SK-N-SH (cell line): ENCODE measurements around the gene CDC42SE2. TPM values are rescaled to one million over a fixed set of nuclear protein-coding genes. Genes with fewer than 3 reads are reported as not detected.

Experiments
- CTCF ChIA-PET: fragments of 300-600, 350-600 bp; formaldehyde crosslinking; extraction: SDS; loops from one replicate; lab custom pipeline; 2021; lab: Yijun Ruan, JAX
- POLR2A ChIA-PET: fragments of 350-600 bp; sonication (Branson Sonifier 250); formaldehyde crosslinking; extraction: SDS; loops from one replicate; lab custom pipeline; 2020; ENCODE audit warnings: antibody characterized with exemption, inconsistent platforms; lab: Yijun Ruan, JAX
- DNase-seq: peaks from one replicate; pipeline ENCODE4 v3.0.0; 2012
- H2AFZ ChIP-seq: fragments of 200-600 bp; sonication (generic); 2 replicates; pipeline ENCODE4 v1.8.1; 2016; ENCODE audit warnings: antibody characterized with exemption, mild to moderate bottlenecking, low read depth
- H3F3A ChIP-seq: fragments of 200-600 bp; sonication (generic); replicated peaks from 2 replicates; pipeline ENCODE3; 2016; ENCODE audit warnings: antibody characterized with exemption, mild to moderate bottlenecking; ENCODE audit not compliant: insufficient read depth
- H3K27ac ChIP-seq, 2 experiments: fragments of 200-500 bp in 1 of 2; fragments of 200-600 bp in 1 of 2; sonication (Bioruptor generic) in 1 of 2; sonication (generic), shearing (Covaris generic) in 1 of 2; 2 replicates each; pipeline versions ENCODE4 v1.5.1 to v1.6.1; 2014 to 2016; ENCODE audit warnings: low read depth in 2 of 2, inconsistent platforms in 1 of 2, low read length in 1 of 2, mild to moderate bottlenecking in 1 of 2, mixed read lengths in 1 of 2
- H3K27me3 ChIP-seq: fragments of 200-600 bp; sonication (generic), shearing (Covaris generic); 2 replicates; pipeline ENCODE4 v1.6.1; 2016; ENCODE audit warnings: mixed run types; ENCODE audit not compliant: insufficient read depth
- H3K36me3 ChIP-seq, 2 experiments: fragments of 200-500 bp in 1 of 2; fragments of 200-600 bp in 1 of 2; sonication (Bioruptor generic) in 1 of 2; sonication (generic) in 1 of 2; replicated peaks in 1 of 2; 2 replicates each; pipeline versions ENCODE3 to v1.5.1; 2014 to 2016; ENCODE audit warnings: low read length in 1 of 2, mild to moderate bottlenecking in 1 of 2; ENCODE audit not compliant: insufficient read depth in 2 of 2, control insufficient read depth in 1 of 2
- H3K4me1 ChIP-seq, 2 experiments: fragments of 200-500 bp in 1 of 2; fragments of 200-600 bp in 1 of 2; sonication (Bioruptor generic) in 1 of 2; sonication (generic), shearing (Covaris generic) in 1 of 2; 2 replicates each; pipeline versions ENCODE4 v1.5.1 to v1.6.1; 2014 to 2016; ENCODE audit warnings: low read depth in 1 of 2, low read length in 1 of 2, mixed run types in 1 of 2; ENCODE audit not compliant: insufficient read depth in 2 of 2, control insufficient read depth in 1 of 2
- H3K4me2 ChIP-seq: fragments of 200-600 bp; sonication (generic), shearing (Covaris generic); 2 replicates; pipeline ENCODE4 v1.6.1; 2017; ENCODE audit warnings: mixed run types
- H3K4me3 ChIP-seq, 2 experiments: fragments of 200-500 bp in 1 of 2; fragments of 200-600 bp in 1 of 2; sonication (Bioruptor generic) in 1 of 2; sonication (generic), shearing (Covaris generic) in 1 of 2; 2 replicates each; pipeline versions ENCODE4 v1.5.1 to v1.8.1; 2014 to 2016; ENCODE audit warnings: low read depth in 2 of 2, inconsistent platforms in 1 of 2, low read length in 1 of 2, mild to moderate bottlenecking in 1 of 2, mixed read lengths in 1 of 2, moderate library complexity in 1 of 2
- H3K79me2 ChIP-seq: fragments of 200-600 bp; sonication (generic); 2 replicates; pipeline ENCODE4 v1.8.1; 2017; ENCODE audit warnings: mild to moderate bottlenecking; ENCODE audit not compliant: insufficient read depth
- H3K9ac ChIP-seq: fragments of 200-600 bp; sonication (generic); 2 replicates; pipeline ENCODE4 v1.6.1; 2017; ENCODE audit warnings: mixed run types
- H3K9me2 ChIP-seq: fragments of 200-600 bp; sonication (generic); 2 replicates; pipeline ENCODE4 v1.6.1; 2017; ENCODE audit warnings: mixed run types
- H3K9me3 ChIP-seq: fragments of 200-600 bp; sonication (generic); 2 replicates; pipeline ENCODE4 v1.6.1; 2017; ENCODE audit warnings: mixed run types, mild to moderate bottlenecking, moderate library complexity
- H4K20me1 ChIP-seq: fragments of 200-600 bp; sonication (generic); 2 replicates; pipeline ENCODE4 v1.6.1; 2017; ENCODE audit warnings: mild to moderate bottlenecking, mixed run types; ENCODE audit not compliant: insufficient read depth
- CHD2 ChIP-seq: fragments of 150-350 bp; IDR thresholded peaks from 2 replicates; pipeline ENCODE4 v1.6.1; 2018; ENCODE audit warnings: low read length; ENCODE audit not compliant: partially characterized antibody
- ELF1 ChIP-seq: IDR thresholded peaks from 2 replicates; pipeline ENCODE4 v1.4.0; 2012
- EP300 ChIP-seq, 2 experiments: IDR thresholded peaks; 2 replicates each; pipeline versions ENCODE4 v1.4.0 to v1.6.1; 2012; ENCODE audit warnings: borderline replicate concordance in 1 of 2, low read depth in 1 of 2, low read length in 1 of 2
- EZH2phosphoT487 ChIP-seq: fragments of 200-600 bp; sonication (generic); IDR thresholded peaks from 2 replicates; pipeline ENCODE4 v1.6.1; 2017; ENCODE audit warnings: low read depth, mixed run types, mild to moderate bottlenecking, antibody characterized with exemption, moderate library complexity, borderline replicate concordance
- FOSL2 ChIP-seq: IDR thresholded peaks from 2 replicates; pipeline ENCODE4 v1.4.0; 2012; ENCODE audit warnings: low read depth, mild to moderate bottlenecking, moderate library complexity, borderline replicate concordance
- FOXJ3 ChIP-seq: sonication (generic); formaldehyde crosslinking; IDR thresholded peaks from 2 replicates; pipeline ENCODE4 v1.5.1; 2020; ENCODE audit warnings: mild to moderate bottlenecking, missing genetic modification reagents
- FOXM1 ChIP-seq: IDR thresholded peaks from 2 replicates; pipeline ENCODE4 v1.4.0; 2012; ENCODE audit warnings: low read depth, mild to moderate bottlenecking
- GABPA ChIP-seq: IDR thresholded peaks from 2 replicates; pipeline ENCODE4 v1.4.0; 2012; ENCODE audit warnings: low read depth, mild to moderate bottlenecking
- GATA2 ChIP-seq: sonication (generic); formaldehyde crosslinking; IDR thresholded peaks from 2 replicates; pipeline ENCODE4 v1.5.0; 2020; ENCODE audit warnings: mild to moderate bottlenecking, missing genetic modification reagents
- NRF1 ChIP-seq: IDR thresholded peaks from 2 replicates; pipeline ENCODE4 v1.6.1; 2012; ENCODE audit warnings: low read depth, mild to moderate bottlenecking, low read length
- RAD21 ChIP-seq: IDR thresholded peaks from 2 replicates; pipeline ENCODE4 v1.6.1; 2012; ENCODE audit warnings: mild to moderate bottlenecking, low read length
- RFX5 ChIP-seq: IDR thresholded peaks from 2 replicates; pipeline ENCODE4 v1.6.1; 2012; ENCODE audit warnings: mild to moderate bottlenecking, improper control_type of control experiment, low read length
- TAF1 ChIP-seq: IDR thresholded peaks from 2 replicates; pipeline ENCODE4 v1.6.1; 2012; ENCODE audit warnings: low read depth, mild to moderate bottlenecking, low read length, moderate library complexity, borderline replicate concordance
- TEAD4 ChIP-seq: IDR thresholded peaks from 2 replicates; pipeline ENCODE4 v1.4.0; 2012; ENCODE audit warnings: mild to moderate bottlenecking, borderline replicate concordance; ENCODE audit not compliant: insufficient read depth
- WGBS: methylation state at CpG from one replicate; pipeline ENCODE4 v1.1.6; 2017; ENCODE audit warnings: low lambda C conversion rate; 5-methylcytosine and 5-hydroxymethylcytosine counted together
- polyA plus RNA-seq, 3 experiments: library from polyadenylated mRNA; depleted of rRNA; stranded (reverse); fragments of >200 nt; gene quantifications; 2 replicates each; pipeline ENCODE4 v1.2.3, GENCODE V29; 2012
- TF ChIP-seq, protein P1 (sequence below): IDR thresholded peaks from 2 replicates; pipeline ENCODE4 v1.4.0; 2012; ENCODE audit warnings: low read depth
- TF ChIP-seq, protein P2 (sequence below): fragments of 150-350 bp; IDR thresholded peaks from 2 replicates; pipeline ENCODE4 v1.6.1; 2016; ENCODE audit warnings: mild to moderate bottlenecking, low read depth, low read length
- TF ChIP-seq, protein P3 (sequence below): fragments of 200-600 bp; sonication (generic); IDR thresholded peaks from 2 replicates; pipeline ENCODE4 v1.6.1; 2017; ENCODE audit warnings: antibody characterized with exemption, mild to moderate bottlenecking, moderate library complexity
- TF ChIP-seq, protein P4 (sequence below): IDR thresholded peaks from 2 replicates; pipeline ENCODE4; 2012

The CDC42SE2 gene
- polyA plus RNA-seq, 1 of the 3 experiments (the other 2 are of a cell fraction): 8.6 TPM

DNA sequence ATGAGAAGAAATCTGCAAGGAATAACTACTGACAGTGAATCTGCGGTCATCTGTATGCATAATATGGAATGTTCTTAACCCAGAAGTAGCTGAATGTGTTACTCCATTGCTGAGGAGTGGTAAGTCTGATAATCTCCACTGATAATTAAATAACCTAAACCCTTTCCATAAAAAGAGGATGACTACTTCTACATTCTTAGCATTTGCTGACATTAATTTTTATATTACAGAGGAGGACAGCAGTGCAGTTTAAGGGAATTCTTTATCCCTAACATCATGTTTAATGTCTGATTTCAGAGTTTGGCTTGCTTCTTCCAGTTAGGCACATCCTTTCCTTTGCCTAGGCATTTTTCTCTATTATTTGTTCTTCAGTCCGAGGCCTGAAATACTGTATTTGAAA, 52.2 kb downstream of the CDC42SE2 start:
- WGBS: 94% methylated on average over 2 of the region's 2 CpGs

DNA sequence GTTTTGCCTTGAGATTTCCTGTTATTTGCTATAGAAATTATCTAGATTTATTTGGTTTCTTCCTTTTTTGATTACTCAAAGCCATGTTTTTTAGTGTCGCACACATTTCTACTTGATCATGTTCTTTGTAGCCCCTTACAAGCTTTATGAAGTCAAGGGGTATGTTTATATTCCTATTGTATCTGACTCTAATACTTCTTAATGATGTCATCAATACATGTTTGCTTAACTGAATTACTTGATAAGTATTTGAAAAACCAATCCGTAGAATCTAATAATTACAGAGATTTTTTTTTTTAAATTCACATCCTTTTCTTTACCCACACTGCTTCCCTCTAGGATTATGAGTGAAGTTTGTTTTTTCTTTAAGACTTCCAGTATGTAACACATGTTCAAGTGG, 53.0 kb downstream of the CDC42SE2 start:
- H3K4me3 ChIP-seq: no peak overlapping the region
- DNase-seq: no peak
- ChIA-PET POLR2A (no interaction called here), CTCF (no interaction called here)
- H3K4me1 ChIP-seq: peaks cover 0 to 8% of the 10 kb centered on the region in 2 experiments; a peak in 3 of 4 replicates
- H3K79me2 ChIP-seq: peaks cover 87% of the 10 kb centered on the region
- peaks cover 0 to 7% of the 10 kb centered on the region in 2 experiments for H3K36me3 ChIP-seq
- no peak overlapping the region for H3K27ac ChIP-seq
- 96% methylated on average over 2 of the region's 2 CpGs for WGBS
- H3K9me2 ChIP-seq: no peaks in the 10 kb centered on the region
- H3K27me3 ChIP-seq: no peaks in the 10 kb centered on the region
- H3K9me3 ChIP-seq: no peaks in the 10 kb centered on the region
- H3K9ac ChIP-seq: no peak overlapping the region
- H4K20me1 ChIP-seq: peaks cover 15% of the 10 kb centered on the region
- no peak overlapping the region for H2AFZ ChIP-seq
- peaks cover 5% of the 10 kb centered on the region for H3F3A ChIP-seq
- no peak overlapping the region for H3K4me2 ChIP-seq
- TF ChIP-seq EZH2phosphoT487 (no peak), EP300 (IDR thresholded peaks at IDR 0.05; ENCODE audit: borderline replicate concordance in 1 of 2, low read depth in 1 of 2, low read length in 1 of 2) (no peak), GABPA (no peak), FOSL2 (no peak), TEAD4 (no peak), NRF1 (no peak), RAD21 (no peak), ELF1 (no peak), GATA2 (CRISPR knock-in tag) (no peak)
- TF ChIP-seq, protein P1, sequence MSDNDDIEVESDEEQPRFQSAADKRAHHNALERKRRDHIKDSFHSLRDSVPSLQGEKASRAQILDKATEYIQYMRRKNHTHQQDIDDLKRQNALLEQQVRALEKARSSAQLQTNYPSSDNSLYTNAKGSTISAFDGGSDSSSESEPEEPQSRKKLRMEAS: no peak
- TF ChIP-seq, protein P2, sequence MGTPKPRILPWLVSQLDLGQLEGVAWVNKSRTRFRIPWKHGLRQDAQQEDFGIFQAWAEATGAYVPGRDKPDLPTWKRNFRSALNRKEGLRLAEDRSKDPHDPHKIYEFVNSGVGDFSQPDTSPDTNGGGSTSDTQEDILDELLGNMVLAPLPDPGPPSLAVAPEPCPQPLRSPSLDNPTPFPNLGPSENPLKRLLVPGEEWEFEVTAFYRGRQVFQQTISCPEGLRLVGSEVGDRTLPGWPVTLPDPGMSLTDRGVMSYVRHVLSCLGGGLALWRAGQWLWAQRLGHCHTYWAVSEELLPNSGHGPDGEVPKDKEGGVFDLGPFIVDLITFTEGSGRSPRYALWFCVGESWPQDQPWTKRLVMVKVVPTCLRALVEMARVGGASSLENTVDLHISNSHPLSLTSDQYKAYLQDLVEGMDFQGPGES: no peak
- TF ChIP-seq, protein P3, sequence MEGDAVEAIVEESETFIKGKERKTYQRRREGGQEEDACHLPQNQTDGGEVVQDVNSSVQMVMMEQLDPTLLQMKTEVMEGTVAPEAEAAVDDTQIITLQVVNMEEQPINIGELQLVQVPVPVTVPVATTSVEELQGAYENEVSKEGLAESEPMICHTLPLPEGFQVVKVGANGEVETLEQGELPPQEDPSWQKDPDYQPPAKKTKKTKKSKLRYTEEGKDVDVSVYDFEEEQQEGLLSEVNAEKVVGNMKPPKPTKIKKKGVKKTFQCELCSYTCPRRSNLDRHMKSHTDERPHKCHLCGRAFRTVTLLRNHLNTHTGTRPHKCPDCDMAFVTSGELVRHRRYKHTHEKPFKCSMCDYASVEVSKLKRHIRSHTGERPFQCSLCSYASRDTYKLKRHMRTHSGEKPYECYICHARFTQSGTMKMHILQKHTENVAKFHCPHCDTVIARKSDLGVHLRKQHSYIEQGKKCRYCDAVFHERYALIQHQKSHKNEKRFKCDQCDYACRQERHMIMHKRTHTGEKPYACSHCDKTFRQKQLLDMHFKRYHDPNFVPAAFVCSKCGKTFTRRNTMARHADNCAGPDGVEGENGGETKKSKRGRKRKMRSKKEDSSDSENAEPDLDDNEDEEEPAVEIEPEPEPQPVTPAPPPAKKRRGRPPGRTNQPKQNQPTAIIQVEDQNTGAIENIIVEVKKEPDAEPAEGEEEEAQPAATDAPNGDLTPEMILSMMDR: no peak

More for the DNA sequence above, 52.2 kb downstream of the CDC42SE2 start:
- H3K27ac ChIP-seq: no peak overlapping the region
- H3K9me3 ChIP-seq: no peaks in the 10 kb centered on the region
- peaks cover 15% of the 10 kb centered on the region for H4K20me1 ChIP-seq
- H3K4me3 ChIP-seq: no peak overlapping the region
- H2AFZ ChIP-seq: no peak overlapping the region
- TF ChIP-seq FOXM1 (no peak), NRF1 (no peak), FOSL2 (no peak), RFX5 (no peak), TAF1 (no peak), FOXJ3 (no peak), CHD2 (no peak), EP300 (IDR thresholded peaks at IDR 0.05; ENCODE audit: borderline replicate concordance in 1 of 2, low read depth in 1 of 2, low read length in 1 of 2) (no peak), ELF1 (no peak)
- TF ChIP-seq, protein P4, sequence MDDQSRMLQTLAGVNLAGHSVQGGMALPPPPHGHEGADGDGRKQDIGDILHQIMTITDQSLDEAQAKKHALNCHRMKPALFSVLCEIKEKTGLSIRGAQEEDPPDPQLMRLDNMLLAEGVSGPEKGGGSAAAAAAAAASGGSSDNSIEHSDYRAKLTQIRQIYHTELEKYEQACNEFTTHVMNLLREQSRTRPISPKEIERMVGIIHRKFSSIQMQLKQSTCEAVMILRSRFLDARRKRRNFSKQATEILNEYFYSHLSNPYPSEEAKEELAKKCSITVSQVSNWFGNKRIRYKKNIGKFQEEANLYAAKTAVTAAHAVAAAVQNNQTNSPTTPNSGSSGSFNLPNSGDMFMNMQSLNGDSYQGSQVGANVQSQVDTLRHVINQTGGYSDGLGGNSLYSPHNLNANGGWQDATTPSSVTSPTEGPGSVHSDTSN: no peak
- TF ChIP-seq, protein P3: no peak
- TF ChIP-seq, protein P2: no peak
- no peaks in the 10 kb centered on the region for H3K27me3 ChIP-seq
- POLR2A ChIA-PET: no interaction called here
- H3K4me1 ChIP-seq: peaks cover 0 to 8% of the 10 kb centered on the region in 2 experiments; a peak in 3 of 4 replicates
- DNase-seq: no peak
- H3F3A ChIP-seq: peaks cover 3% of the 10 kb centered on the region
- no peaks in the 10 kb centered on the region for H3K9me2 ChIP-seq
- no peak overlapping the region for H3K9ac ChIP-seq
- H3K79me2 ChIP-seq: peaks cover 89% of the 10 kb centered on the region
- peaks cover 0 to 3% of the 10 kb centered on the region in 2 experiments for H3K36me3 ChIP-seq
- CTCF ChIA-PET: no interaction called here
- H3K4me2 ChIP-seq: no peak overlapping the region
